ENCODE results near the gene APOA4.

Gene APOA4

DNA sequence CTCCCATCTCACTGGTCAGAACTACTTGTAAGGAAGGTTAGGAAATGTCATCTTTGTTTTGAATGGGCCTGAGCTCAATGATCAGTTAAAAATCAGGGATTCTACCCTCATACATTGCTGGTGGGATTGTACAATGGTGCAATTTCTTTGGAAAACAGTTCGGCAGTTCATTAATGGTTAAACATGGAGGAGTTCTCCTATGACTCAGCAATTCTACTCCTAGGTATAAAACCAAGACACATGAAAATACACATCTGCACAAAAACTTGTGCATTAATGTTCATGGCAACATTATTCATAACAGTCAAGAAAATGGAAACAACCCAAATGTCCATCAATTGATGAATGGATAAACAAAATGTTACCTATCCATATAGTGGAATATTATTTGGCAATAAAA, 26.6 kb downstream of the APOA4 start:
- no peak for DNase-seq

DNA sequence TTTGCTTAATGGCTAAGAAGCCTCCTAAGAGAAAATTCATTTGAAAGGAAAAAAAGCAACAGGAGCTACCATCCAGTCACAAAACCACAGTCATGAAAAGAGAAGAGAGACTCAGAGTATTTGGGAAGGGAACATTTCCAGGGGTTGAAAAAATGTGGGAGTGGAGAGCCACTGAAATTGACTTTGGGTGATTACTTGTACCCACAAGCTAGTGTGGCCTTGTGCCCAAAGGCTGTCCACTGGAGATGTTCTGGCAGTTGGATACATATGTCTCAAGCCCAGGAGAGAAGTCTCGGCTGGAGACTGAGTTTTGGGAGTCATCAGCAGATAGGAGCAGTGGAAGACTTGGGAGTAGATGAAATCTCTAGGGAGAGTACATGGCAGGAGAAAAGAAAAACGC, 28.3 kb downstream of the APOA4 start:
- DNase-seq, result no peak

DNA sequence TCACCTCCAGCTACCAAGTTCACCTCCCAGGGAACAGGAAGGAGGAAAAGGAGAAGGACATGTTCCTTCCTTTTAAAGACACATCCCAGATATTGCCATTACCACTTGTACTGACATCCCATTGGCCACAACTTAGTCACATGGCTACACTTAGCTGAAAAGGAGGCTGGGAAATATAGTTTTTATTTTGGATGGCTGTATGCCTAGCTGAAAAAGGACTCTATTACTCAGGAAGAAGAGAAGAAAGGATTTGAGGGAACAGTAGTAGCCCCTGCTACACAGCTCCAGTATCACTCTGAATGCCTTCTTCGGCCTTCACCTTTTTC, 29.4 kb downstream of the APOA4 start:
- no peak for DNase-seq

DNA sequence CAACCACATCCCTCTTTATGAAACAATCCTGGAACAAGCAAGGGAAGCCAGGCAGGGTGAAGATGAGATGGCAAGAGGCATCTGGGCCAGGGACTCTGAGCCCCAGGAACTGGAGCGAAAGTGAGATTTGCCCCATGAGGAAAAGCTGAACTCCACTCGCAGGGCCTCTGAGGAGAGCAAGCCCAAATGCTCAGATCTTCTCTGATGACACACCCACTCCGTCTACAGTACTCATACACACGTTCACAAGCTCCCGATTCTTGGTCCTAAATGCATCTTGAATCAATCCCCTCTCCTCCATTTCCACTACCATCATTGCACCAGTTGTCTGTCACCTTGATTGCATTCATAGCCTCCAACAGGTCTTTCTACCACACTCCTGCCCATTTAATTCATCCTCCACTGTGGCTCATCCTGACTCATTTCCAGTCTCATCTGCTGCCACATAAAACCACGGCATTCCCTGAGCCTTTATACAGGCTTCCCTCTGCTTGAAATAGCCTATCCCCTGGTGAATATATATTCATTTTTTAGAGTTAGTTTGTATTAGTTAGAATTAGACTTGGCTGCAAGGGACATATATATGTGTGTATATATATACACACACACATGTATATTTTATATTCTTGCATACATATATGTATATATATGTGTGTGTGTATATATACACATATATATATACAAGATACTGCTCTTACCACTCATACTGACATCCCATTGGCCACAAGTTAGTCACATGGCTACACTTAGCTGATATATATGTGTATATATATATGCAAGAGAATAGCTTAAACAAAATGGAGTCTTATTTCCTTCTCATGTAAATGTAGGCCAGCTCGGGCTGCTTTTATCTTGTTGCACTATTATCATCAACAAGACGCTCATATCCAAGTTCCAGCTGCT, 30.0 kb downstream of the APOA4 start:
- DNase-seq, result no peak

DNA sequence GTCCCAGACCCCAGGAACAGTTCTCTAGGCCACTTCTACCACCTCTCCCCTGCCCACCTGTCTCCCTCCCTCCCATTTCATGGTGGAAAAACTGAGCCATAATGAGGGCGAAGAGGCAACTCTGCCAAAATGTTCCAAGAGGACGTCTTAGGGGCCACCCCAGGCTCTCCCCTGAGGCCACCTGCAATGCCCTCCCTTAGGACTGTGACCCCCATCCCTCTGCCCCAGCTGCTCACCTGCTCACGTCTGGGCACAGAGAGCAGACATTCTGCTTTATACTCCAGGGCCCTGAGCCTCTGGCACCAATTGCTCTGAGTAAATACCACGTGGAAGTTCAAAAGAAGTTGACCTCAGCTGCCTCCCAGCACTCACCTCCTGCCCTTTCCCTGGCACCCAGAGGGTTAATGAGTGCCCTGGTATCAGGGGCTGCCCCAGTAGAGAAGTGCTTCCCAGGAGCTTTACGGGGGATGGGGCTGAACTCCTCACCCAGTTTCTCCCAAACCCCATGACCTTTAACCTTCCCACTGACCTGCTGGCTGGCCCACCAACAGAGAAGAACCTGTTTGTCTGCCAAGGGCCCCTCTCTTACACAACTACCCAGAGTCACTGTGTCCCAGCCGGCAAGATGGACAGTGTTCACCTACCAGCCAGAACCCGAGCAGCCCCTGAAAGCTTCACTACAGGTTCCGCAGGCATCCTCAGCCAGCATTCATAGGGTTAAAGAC, 30.8 kb downstream of the APOA4 start:
- no peak for DNase-seq

DNA sequence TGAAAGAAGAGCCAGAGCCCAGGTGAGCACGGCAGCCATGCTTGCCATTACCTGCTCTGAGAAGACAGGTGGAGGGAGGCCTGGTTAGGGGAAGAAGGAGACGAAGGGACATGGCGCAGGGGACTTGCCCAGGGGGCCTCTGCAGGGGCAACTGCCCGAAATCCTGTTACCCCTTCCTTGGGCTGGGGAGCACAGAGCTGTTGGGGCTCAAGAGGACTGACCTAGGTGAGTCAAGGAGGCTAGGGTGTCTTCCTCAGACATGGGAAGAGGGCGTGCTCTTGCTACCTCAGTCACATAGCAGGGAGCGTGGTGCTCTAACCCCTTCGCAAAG, 31.3 kb downstream of the APOA4 start, which contains the start of gene APOA5:
Gene APOA5, minus strand, starts transcription at position 67 of the 331 bp plus-strand sequence. Its CDS starts 19 bp downstream, at position 48.
- no peak for DNase-seq

DNA sequence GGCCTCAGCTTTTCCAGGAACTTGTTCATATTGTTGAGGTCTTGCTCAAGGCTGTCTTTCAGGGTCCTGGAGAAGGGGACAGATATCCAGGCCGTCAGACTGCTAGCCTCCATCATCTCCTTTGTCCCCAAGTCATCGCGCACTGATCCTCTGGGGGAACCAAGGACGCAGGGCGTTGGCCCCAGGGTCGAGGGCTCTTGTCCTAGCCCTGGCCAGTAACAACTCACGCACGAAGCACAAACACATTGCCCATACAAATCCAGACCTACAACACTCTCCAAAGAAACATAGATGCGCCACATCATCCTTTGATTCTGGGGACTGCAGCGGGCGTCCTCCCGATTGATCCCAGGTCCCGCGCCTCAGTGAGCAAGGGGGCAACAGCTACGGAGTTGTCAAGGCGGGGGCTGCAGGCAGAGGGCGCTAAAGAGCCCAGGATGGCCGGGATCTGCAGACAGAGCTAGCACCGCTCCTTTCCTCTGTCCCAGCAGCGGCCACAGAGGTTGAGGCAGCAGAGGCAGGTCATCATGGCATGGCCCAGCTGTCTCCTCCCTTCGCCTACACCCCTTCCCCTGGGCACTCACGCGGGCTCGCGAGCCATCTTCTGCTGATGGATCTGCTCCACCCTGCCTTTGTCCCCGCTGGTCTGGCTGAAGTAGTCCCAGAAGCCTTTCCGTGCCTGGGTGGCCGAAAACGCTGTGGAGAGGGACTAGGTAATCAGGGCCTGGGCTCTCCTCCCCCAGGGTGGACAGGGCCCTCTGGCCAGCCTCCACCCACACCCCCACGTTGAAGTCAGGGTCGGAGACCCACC, 31.9 kb downstream of the APOA4 start:
- DNase-seq, result peak; percentile 29

DNA sequence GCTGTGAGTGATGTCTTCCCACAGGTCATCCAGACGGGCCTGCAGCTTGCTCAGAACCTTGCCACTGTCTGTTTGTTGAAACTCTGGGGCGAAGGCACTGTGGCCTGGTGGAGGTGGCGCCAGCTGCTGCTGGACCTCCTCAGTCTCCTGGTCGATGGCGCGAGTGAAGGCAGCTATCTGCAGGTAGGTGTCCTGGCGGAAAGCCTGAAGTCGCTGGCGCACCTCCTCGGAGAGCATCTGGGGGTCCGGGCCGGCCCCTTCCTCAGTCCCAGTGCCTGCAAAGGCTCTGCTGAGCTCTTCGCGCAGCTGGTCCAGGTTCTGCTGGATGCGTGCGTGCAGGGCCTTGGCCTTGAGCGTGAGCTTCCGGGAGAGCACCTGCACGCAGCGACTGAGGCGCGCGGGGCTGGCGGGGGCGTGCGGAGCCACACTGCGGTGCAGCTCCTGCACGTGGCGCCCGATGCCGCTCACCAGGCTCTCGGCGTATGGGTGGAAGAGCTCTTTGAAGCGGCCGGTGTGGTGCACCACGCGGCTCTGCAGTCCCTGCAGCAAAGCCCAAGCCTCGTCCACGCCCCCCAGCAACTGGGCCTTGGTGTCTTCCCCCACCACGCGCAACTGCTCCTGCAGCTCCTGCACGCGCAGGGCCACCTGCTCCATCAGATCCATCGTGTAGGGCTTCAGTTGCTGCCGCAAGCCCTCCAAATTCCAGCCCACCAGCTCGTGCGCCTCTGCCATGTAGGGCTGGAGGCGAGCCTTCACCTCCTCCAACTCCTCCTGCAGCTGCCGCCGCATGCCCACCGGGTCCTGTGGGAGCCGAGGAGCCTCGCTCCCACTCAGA, 32.7 kb downstream of the APOA4 start:
- no peak for DNase-seq

DNA sequence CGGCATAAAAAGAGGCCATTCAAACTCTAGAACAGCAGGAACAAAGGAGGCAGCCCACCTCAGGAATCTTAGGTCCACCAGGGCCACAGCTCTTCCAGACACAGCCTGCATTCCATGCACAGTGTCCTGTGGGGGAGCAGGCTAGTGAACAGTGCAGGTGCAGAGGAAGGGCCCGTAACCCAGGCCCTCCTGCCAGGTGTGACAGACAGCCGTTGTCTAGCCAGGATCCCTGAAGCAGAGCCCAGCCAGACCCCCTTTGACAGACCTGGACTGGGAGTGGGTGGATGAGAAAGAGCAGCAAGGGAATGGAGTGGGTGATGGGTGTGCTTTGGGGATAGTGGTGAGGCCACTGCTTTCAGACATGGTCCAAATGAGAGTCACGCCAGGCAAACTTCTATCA, 34.1 kb downstream of the APOA4 start:
- no peak for DNase-seq

DNA sequence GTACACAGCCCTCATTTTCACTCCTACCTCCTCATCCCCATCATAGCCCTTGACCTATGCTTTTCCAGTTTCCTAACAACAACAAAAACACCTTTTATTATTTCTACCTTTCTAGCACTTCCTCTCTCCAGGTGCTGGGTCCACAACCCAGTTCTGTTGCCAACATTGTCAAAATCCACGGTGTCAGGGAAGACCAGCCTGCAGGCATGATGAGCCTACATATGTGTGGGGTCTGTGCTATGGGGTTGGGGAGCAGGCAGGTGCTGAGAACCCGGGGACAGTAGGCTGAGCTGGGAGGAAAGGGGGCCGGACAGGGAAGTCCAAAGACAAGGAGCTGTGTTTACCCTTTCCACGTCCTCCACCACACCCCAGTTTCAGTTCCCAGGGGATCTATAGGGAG, 34.6 kb downstream of the APOA4 start:
- no peak for DNase-seq

DNA sequence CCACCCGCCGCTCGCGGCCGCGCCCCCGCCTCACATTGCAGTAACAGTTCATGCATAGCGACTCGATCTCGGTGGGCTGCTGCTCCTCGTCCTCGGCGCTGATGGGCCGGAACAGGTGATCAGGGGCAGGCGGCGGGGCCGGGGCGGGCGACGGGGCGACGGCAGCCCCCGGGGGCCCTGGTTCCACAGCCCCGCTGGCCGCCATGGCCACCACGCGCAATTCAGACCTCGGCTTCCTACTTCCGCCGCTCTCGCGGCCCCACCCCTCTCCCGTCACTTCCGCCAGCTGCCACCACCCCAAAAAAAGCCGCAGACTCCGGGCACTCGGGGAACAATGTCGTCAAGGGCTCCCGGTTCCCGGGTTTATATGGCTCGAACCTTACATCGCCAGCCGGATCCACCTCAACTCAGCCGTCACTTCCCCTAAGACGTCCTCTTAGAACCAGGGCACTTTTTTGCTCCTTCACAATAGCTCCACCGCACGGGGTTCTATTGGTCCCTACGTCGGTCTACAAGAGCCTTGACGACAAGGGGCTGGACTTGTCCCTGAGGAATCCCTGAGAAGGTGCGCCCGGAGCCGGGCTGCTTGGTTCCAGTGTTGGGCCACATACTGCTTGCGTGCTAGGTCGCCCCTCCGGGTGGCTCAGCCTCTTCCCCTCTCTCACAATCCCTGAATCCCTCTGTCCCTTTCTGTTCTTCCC, 35.2 kb downstream of the APOA4 start, which contains the start of gene ZPR1:
Gene ZPR1, minus strand, starts transcription at position 238 of the 701 bp plus-strand sequence. Its CDS starts 33 bp downstream, at position 205.
- DNase-seq, result peak; percentile 77

DNA sequence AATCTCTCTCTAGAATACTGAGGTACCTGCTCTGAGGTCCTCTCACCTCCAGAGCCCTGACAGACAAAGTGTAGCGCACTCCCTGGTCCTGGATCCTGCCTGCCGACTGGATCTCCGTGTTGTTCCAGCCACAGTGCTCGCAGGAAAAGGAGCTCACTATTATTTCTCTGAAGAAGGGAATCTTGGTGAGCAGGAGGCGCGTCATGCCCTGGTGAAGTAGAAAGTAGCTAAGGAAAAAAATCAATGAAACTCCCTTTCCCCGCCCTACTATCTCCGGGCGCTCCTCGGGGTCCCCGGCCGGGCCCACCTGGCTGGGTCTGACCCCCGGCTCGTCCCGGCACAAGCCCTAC, 35.7 kb downstream of the APOA4 start:
- no peak for DNase-seq

DNA sequence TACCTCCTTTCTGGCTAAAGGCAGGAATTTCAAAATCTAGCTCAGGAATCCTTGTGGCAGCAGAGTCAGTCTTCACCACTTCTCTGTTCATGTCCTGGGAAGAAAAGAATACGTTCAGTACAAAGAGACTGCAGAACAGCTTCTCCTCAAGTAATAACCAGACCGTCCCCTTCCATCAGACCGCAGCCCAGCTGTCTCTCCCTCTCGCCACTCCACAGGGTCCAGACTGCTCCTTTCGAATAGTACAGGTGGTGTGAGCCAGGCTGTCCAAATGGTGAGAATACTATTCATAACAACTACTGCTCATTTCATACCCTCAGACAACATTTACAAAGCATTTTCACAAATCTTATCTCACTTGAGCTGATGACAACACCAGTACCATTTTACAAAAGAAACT, 36.1 kb downstream of the APOA4 start:
- no peak for DNase-seq

DNA sequence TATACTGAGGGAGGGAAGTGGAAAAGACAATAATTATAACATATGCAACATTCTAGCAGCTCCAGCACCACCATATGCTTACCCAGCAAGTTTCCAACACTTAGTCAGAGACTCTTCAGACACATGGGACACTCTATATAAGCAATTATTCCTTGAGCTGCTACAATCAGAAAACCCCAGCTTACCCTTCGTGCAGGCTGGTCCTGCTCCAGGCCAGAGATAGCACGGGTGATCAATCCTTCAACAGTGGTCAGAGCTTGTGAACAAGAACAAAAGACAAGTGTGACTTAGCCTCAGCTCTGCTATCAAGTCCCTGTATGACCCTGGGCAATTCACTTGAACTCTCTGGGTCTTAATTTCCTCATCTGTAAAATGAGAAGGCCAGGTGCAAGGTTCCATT, 36.8 kb downstream of the APOA4 start:
- no peak for DNase-seq

DNA sequence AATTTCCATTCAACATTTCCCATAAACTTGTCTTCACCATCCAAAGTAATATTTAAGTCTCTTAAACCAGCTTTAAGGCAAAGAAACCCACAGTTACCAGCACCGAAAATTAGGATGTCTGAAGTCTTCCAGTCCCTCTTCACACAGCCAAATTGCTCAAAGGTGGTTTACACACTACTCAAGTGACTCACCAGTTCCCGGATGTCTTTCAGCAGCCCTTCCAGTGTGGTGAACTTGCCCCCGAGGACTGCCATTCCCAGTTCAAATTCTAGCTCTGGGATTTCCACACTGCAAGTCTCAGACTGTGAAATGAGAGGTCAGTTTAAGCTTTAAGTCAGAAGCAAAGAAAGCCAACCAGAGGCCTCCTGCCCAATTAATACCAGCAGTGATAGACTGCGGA, 40.4 kb downstream of the APOA4 start:
- DNase-seq, result no peak

DNA sequence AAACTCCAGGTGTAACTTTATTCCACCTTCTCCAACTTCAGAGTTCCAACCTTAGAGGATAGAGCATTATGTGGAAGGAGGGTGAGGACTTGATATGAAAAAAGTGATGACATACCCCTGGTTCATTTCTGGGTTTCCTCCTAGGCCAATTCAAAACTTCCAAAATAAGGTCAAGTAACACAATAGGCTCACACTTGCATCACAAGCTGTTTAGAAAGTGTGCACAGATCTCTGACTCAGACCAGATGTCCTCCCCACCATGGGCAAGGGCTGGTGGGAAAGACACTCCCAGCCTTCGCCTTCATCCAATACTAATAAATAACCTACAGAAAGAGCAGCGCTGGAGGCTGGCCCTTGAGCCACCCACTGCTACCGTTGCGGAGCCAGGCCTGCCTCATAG, 44.5 kb downstream of the APOA4 start:
- no peak for DNase-seq

DNA sequence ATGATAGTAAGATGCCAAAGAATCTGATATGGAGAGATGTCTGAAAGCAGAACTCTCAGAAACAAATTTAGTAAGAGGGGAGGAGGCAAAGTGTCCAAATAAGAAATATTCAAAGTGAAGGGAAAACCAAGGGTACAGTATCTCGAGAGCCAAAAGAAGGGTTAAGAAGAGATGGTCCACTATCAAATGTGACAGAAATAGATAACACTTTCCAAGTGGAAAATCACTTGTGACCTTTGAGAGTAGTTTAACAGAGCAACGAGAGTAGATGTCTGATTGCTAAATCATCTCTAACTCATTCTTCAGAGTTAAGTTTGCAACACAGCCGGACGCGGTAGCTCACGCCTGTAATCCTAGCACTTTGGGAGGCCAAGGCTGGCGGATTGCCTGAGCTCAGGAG, 46.0 kb downstream of the APOA4 start:
- no peak for DNase-seq

DNA sequence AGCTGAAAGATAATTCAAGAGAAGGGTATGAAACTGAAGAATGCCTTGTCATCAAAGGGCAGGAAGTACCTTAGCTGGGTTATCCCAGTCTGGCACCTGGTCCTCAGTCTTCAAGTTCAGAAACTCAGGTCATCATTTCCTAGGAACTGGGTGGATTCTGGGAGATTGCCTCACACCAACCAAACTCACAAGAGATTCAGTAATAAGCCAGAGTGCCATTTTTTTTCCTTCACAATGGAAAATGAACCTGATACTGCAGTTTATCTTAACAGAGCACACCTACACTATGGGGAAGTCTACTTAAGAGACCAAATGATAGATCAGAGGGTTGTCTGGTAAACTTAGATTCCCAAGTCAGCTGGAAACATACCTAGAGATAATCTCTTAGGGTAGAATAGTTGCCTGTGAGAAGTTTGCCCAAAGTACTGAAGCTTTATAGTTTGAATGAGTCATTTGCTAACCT, 46.6 kb downstream of the APOA4 start:
- DNase-seq, result no peak

DNA sequence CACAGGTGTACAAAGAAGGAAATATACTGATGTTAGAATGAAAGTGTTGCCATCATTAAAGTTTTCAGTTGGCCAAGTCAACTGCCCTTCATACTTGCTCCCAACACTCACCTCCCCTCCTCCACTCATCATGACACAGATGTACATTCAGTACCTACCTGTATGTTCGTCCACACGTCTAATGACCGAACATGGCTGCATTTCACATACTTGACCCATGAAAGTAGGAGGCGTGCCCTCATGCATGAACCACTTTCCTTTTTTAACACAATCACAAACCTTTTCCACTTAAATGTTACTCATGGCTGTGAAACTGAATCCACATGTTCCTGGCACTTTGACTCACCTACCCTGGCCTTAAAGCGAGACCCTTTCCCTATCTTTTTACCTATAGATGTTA, 47.1 kb downstream of the APOA4 start:
- DNase-seq, result no peak

DNA sequence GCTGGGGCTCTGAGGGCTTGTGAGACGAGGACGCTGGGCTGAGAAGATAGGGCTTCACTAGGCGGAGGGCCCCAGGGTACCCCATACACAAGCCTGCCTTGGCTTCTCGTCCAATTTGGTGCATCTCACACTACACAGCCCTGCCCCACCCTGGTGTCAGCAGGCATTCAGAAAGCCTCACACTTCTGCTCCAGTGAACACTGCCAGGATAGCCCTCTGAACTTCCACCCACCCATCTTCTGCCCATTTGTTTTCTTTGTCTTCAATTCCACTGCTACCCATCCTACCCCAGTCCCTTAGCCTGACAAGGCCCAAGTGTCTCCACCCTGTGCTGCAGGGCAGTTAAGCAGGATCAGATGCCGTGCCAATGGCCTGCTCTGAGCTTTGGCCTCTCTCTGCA, 48.4 kb downstream of the APOA4 start:
- DNase-seq, result no peak

DNA sequence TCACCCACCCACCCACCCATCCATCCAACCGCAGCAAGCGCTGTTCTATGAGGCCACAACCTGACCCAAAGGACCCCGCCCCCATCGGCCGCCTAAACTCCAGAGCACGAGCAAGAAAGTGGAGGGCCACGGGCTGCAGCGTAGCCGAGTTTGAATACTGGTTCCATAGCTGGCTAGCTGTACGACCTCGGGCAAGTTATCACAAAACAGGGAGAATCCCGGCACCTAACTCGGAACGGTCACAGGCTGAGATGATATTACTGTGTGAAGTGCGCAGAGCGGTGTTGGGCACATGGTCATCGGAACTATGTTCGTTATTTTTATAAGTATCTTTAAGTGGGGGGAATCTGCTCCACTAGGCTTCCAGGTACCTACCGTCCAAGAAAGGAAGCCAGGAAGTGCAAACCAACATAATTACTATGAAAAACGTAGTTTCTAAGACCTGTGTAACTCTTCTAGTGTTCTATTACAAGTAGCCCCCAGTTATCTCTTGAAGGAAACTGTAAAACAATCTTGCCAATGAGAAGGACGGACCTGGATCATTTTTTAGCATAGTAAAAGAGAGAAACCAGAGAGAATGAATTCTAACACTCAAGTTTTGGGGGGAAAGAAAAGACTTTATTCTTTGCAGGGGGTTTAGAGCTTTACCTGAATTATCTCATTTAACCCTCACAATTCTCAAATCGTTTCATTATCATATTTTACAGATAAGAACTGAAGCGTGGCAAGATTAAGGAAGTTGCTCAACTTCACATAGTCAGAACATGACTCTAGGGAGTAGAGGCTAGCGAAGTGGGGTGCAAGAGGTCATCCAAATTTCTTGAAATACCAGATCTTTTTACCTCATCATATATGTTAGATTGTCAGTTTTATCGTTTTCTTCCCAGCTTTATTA, 49.7 kb downstream of the APOA4 start:
- DNase-seq, result peak; percentile 89

Measured in NCI-H510A treated with DMSO at 0.1 percent for 48 hours (cell line).